ENCODE data around the gene FASTK. TPM values are rescaled to one million over a fixed set of nuclear protein-coding genes. Genes with fewer than 3 reads are reported as not detected.

The FASTK gene
- polyA plus RNA-seq, 1 experiment = 89.9 TPM

GRCh38 chr7:151081170-151082101, 827 bp upstream of the FASTK start:
- POLR2A ChIA-PET = interaction anchor here (0.6 kb wide), 2 partner anchors 23 kb away, joined by 3 read pairs; no protein-coding TSS in a partner anchor
- TF ChIP-seq, protein P1, sequence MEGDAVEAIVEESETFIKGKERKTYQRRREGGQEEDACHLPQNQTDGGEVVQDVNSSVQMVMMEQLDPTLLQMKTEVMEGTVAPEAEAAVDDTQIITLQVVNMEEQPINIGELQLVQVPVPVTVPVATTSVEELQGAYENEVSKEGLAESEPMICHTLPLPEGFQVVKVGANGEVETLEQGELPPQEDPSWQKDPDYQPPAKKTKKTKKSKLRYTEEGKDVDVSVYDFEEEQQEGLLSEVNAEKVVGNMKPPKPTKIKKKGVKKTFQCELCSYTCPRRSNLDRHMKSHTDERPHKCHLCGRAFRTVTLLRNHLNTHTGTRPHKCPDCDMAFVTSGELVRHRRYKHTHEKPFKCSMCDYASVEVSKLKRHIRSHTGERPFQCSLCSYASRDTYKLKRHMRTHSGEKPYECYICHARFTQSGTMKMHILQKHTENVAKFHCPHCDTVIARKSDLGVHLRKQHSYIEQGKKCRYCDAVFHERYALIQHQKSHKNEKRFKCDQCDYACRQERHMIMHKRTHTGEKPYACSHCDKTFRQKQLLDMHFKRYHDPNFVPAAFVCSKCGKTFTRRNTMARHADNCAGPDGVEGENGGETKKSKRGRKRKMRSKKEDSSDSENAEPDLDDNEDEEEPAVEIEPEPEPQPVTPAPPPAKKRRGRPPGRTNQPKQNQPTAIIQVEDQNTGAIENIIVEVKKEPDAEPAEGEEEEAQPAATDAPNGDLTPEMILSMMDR (IDR thresholded peaks at IDR 0.05; ENCODE audit: insufficient read depth, low read depth, low read length) = no peak
- no peaks in the 10 kb centered on the region for H3K27me3 ChIP-seq (ENCODE audit: control insufficient read depth, insufficient read depth, low read length)
- peak overlapping the region; percentile 30 for H3K4me3 ChIP-seq (ENCODE audit: low read depth, low read length)
- CTCF ChIA-PET = interaction anchor here (0.9 to 3.1 kb wide), 5 partner anchors 20 to 63 kb away, joined by 3 to 13 read pairs (median 5); no protein-coding TSS in a partner anchor
- DNase-seq (ENCODE audit: low read depth) = no peak
- peaks cover 8% of the 10 kb centered on the region for H3K36me3 ChIP-seq (ENCODE audit: control insufficient read depth, insufficient read depth, low read length)

DNA sequence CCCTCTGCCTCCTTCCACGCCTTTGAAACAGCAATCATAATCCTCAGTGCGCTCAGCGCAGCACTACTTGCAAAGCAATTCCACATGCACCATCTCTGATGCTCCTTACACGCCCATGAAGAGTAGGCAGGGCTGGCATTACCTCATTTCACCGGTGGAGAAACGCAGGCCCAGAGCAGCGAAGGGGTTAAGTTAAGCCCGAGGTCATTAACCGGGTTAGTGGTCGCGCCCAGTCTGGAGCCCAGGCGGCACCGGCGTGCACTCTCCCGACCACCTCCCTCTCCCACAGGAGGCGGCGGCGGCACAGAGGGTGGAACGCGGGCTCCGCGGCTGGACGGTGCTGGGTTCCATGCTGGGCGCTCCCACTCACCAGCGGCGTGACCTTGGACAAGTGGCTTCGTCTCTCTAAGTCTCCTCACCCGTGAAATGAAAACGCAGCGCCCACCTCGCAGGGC, 515 bp downstream of the FASTK start:
- Histone ChIP-seq H3K4me3 (ENCODE audit: low read depth, low read length) (peak overlapping the region; percentile 79), H3K36me3 (ENCODE audit: control insufficient read depth, insufficient read depth, low read length) (peaks cover 16% of the 10 kb centered on the region), H3K27me3 (ENCODE audit: control insufficient read depth, insufficient read depth, low read length) (no peaks in the 10 kb centered on the region)
- no peak for DNase-seq (ENCODE audit: low read depth)
- TF ChIP-seq, protein P1 (IDR thresholded peaks at IDR 0.05; ENCODE audit: insufficient read depth, low read depth, low read length) = no peak
- CTCF ChIA-PET = interaction anchor here (0.9 to 2.1 kb wide), 2 partner anchors 19 to 34 kb away, joined by 3 to 5 read pairs; no protein-coding TSS in a partner anchor
- POLR2A ChIA-PET = no interaction called here

- Histone ChIP-seq H3K4me3 (ENCODE audit: low read depth, low read length) (peak overlapping the region; percentile 79), H3K27me3 (ENCODE audit: control insufficient read depth, insufficient read depth, low read length) (no peaks in the 10 kb centered on the region), H3K36me3 (ENCODE audit: control insufficient read depth, insufficient read depth, low read length) (peaks cover 18% of the 10 kb centered on the region)
- CTCF ChIA-PET = interaction anchor here (0.6 kb wide), 1 partner anchor 459 kb away, joined by 3 read pairs; no protein-coding TSS in a partner anchor
- TF ChIP-seq, protein P1 (IDR thresholded peaks at IDR 0.05; ENCODE audit: insufficient read depth, low read depth, low read length) = no peak
- POLR2A ChIA-PET = no interaction called here
- DNase-seq (ENCODE audit: low read depth) = no peak
Measured at GRCh38 chr7:151079199-151079910, 1.3 kb downstream of the FASTK start.

DNA sequence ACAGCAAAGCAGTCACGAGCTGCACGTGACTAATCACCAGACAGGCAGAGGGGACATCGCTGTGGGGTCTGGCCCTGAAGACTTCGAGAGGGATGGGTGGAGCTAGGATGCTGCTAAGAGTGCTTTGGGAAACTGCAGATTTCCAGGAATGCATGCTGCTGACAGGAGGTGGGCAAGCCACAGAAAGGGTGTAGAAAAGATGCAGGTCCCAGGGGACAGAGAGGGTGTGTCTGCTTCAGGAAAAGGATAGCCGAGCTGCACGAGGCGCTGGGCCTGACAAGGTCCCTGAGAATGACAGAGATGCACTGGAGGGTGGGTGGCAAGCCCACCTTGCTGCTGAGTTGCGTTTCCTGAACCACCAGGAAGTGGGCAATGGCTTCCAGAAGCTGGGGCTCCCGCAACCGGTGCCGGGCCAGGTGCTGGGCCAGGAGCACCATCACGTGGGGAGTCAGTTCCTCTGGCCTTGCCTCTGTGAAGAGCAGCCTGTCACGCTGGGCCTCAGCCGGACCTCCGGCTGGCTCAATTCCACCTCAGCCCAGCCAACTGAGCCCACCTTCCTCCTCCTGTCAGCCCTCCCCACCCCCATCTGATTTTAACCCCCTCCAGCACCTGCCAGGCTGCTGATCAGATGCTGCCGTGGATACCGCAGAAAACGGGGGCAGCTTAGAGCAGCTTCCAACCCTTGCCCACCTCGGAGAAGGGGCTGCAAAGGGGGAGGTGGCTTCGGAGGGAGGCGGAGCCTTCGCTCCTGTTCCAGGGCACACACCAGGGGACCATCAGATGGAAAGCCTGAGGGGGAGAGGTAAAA, 2.2 kb downstream of the FASTK start:
- POLR2A ChIA-PET = no interaction called here
- Histone ChIP-seq H3K4me3 (ENCODE audit: low read depth, low read length) (no peak overlapping the region), H3K36me3 (ENCODE audit: control insufficient read depth, insufficient read depth, low read length) (peaks cover 26% of the 10 kb centered on the region), H3K27me3 (ENCODE audit: control insufficient read depth, insufficient read depth, low read length) (no peaks in the 10 kb centered on the region)
- CTCF ChIA-PET = interaction anchor here (0.5 to 1.6 kb wide), 4 partner anchors 33 to 460 kb away, joined by 3 to 6 read pairs (median 3); no protein-coding TSS in a partner anchor
- TF ChIP-seq, protein P1 (IDR thresholded peaks at IDR 0.05; ENCODE audit: insufficient read depth, low read depth, low read length) = no peak
- DNase-seq (ENCODE audit: low read depth) = no peak
